HCT116 (cell line): ENCODE results near the gene HPCAL1.

ENCODE experiments used
- CBX3 ChIP-seq: IDR thresholded peaks from 2 replicates; pipeline ENCODE4 v1.6.1; 2012; ENCODE audit warnings: low read depth
- EGR1 ChIP-seq: IDR thresholded peaks from 2 replicates; pipeline ENCODE4 v1.6.1; 2012; ENCODE audit warnings: low read depth
- EZH2 ChIP-seq: fragments of 200-600 bp; sonication (generic); IDR thresholded peaks from 2 replicates; pipeline ENCODE4 v1.6.1; 2017; ENCODE audit warnings: antibody characterized with exemption, mixed run types
- FOSL1 ChIP-seq: IDR thresholded peaks from 2 replicates; pipeline ENCODE4 v1.6.1; 2012; ENCODE audit warnings: low read depth
- JUND ChIP-seq: IDR thresholded peaks from 2 replicates; pipeline ENCODE4 v1.6.1; 2012
- POLR2A ChIP-seq: IDR thresholded peaks from 2 replicates; pipeline ENCODE4 v1.7.0; 2011; ENCODE audit warnings: borderline replicate concordance; ENCODE audit not compliant: insufficient read depth, insufficient read length; ENCODE audit errors: extremely low read depth
- POLR2AphosphoS5 ChIP-seq: IDR thresholded peaks from 2 replicates; pipeline ENCODE4 v1.6.1; 2011; ENCODE audit warnings: mild to moderate bottlenecking, low read depth, low read length, moderate library complexity
- SP1 ChIP-seq: IDR thresholded peaks from 2 replicates; pipeline ENCODE4 v1.6.1; 2012; ENCODE audit warnings: low read depth
- TF ChIP-seq, protein P1 (sequence below), 3 experiments: fragments of 200-600 bp in 1 of 3; sonication (generic) in 1 of 3; IDR thresholded peaks in 2 of 3; conservative IDR thresholded peaks in 1 of 3; 2 replicates each; pipeline ENCODE4 v1.5.1; 2012 to 2017; ENCODE audit warnings: low read depth in 2 of 3, low read length in 2 of 3, antibody characterized with exemption in 1 of 3, borderline replicate concordance in 1 of 3, control low read depth in 1 of 3, mild to moderate bottlenecking in 1 of 3, mixed read lengths in 1 of 3, mixed run types in 1 of 3, moderate library complexity in 1 of 3; ENCODE audit not compliant: insufficient read depth in 1 of 3

GRCh38 chr2:10462178-10463083 lies 159.7 kb downstream of the HPCAL1 start:
- TF ChIP-seq SP1 (no peak), FOSL1 (no peak), POLR2AphosphoS5 (no peak), JUND (no peak), CBX3 (no peak), POLR2A (no peak), EGR1 (no peak), EZH2 (no peak)
- TF ChIP-seq, protein P1, sequence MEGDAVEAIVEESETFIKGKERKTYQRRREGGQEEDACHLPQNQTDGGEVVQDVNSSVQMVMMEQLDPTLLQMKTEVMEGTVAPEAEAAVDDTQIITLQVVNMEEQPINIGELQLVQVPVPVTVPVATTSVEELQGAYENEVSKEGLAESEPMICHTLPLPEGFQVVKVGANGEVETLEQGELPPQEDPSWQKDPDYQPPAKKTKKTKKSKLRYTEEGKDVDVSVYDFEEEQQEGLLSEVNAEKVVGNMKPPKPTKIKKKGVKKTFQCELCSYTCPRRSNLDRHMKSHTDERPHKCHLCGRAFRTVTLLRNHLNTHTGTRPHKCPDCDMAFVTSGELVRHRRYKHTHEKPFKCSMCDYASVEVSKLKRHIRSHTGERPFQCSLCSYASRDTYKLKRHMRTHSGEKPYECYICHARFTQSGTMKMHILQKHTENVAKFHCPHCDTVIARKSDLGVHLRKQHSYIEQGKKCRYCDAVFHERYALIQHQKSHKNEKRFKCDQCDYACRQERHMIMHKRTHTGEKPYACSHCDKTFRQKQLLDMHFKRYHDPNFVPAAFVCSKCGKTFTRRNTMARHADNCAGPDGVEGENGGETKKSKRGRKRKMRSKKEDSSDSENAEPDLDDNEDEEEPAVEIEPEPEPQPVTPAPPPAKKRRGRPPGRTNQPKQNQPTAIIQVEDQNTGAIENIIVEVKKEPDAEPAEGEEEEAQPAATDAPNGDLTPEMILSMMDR (IDR thresholded peaks at IDR 0.05 in 2 of 3, conservative IDR thresholded peaks at IDR 0.05 in 1 of 3; ENCODE audit: borderline replicate concordance in 1 of 3, insufficient read depth in 1 of 3, low read depth in 2 of 3, low read length in 2 of 3): no peak
